GM18519 (cell line): ENCODE measurements around the gene SYDE2.
A peak's percentile ranks its signal among the peaks of the same experiment; 100 is the strongest.

Experiments
- ATAC-seq: cut with Tn5 transposase; IDR thresholded peaks from one replicate; pipeline ENCODE4 v1.9.1; 2021; ENCODE audit warnings: mild to moderate bottlenecking, moderate library complexity; ENCODE audit not compliant: unreplicated experiment, low FRiP score

Gene SYDE2

GRCh38 chr1:85133565-85134159, 67.2 kb downstream of the SYDE2 start:
- no peak for ATAC-seq

- ATAC-seq, result no peak
These were observed 68.6 kb downstream of the SYDE2 start for GRCh38 chr1:85132078-85132720.

GRCh38 chr1:85128316-85128715, 72.5 kb downstream of the SYDE2 start:
- ATAC-seq, result no peak

- no peak for ATAC-seq
These were observed 74.9 kb downstream of the SYDE2 start for GRCh38 chr1:85125891-85126290.

- no peak for ATAC-seq
These were observed 76.7 kb downstream of the SYDE2 start for GRCh38 chr1:85124091-85124490.

- no peak for ATAC-seq
These were observed 78.6 kb downstream of the SYDE2 start for GRCh38 chr1:85122169-85122568.

GRCh38 chr1:85121744-85122143, 79.1 kb downstream of the SYDE2 start:
- no peak for ATAC-seq

GRCh38 chr1:85118751-85119150, 82.1 kb downstream of the SYDE2 start:
- ATAC-seq, result no peak

GRCh38 chr1:85116856-85117255, 84.0 kb downstream of the SYDE2 start:
- no peak for ATAC-seq

- no peak for ATAC-seq
These were observed 84.9 kb downstream of the SYDE2 start for GRCh38 chr1:85115933-85116332.

GRCh38 chr1:85111695-85112094, 89.1 kb downstream of the SYDE2 start:
- ATAC-seq, result no peak

GRCh38 chr1:85109475-85109874, 91.3 kb downstream of the SYDE2 start:
- peak; percentile 69 for ATAC-seq
